ENCODE results near the gene CDH11. TPM values are rescaled to one million over a fixed set of nuclear protein-coding genes. Genes with fewer than 3 reads are reported as not detected.

The CDH11 gene
- total and polyA plus RNA-seq, 2 donors (not counting 1 experiment from before 2014, with no cell fraction given) = 220 to 335 TPM

DNA sequence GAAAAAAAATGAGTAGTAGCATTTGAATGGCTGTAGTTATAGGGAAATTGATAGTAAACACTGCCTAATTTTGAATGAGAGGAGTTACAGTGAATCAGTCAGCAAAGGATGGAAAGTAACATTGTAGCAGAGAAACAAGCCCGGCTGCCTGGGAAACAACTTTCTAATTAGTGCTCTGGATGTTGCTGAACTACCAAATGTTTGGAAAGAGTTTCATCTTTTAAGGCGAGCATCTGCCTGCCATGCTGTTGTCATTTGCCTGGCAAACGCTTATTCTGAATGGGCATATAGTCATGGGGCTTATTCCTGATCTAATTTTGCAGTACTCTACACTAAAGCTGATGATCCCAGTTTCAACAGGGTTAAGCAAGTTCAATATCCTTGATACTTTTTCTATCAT is 138.6 kb downstream of the CDH11 start:
- H3K9me3 ChIP-seq (ENCODE audit: control insufficient read depth, insufficient read depth, low read depth, low read length) = no peaks in the 10 kb centered on the region
- H3K4me2 ChIP-seq (ENCODE audit: extremely low read depth, insufficient read depth, low read length) = no peak overlapping the region
- H3K9ac ChIP-seq (ENCODE audit: insufficient read depth, low read length) = no peak overlapping the region
- no peaks in the 10 kb centered on the region for H4K20me1 ChIP-seq (ENCODE audit: control insufficient read depth, extremely low read depth, insufficient read depth, low read length)
- no peak overlapping the region for H3K4me3 ChIP-seq (replicated peaks in 1 of 4; ENCODE audit: control extremely low read depth in 1 of 4, insufficient read depth in 1 of 4, low read depth in 3 of 4, low read length in 4 of 4)
- TF ChIP-seq, protein P1, sequence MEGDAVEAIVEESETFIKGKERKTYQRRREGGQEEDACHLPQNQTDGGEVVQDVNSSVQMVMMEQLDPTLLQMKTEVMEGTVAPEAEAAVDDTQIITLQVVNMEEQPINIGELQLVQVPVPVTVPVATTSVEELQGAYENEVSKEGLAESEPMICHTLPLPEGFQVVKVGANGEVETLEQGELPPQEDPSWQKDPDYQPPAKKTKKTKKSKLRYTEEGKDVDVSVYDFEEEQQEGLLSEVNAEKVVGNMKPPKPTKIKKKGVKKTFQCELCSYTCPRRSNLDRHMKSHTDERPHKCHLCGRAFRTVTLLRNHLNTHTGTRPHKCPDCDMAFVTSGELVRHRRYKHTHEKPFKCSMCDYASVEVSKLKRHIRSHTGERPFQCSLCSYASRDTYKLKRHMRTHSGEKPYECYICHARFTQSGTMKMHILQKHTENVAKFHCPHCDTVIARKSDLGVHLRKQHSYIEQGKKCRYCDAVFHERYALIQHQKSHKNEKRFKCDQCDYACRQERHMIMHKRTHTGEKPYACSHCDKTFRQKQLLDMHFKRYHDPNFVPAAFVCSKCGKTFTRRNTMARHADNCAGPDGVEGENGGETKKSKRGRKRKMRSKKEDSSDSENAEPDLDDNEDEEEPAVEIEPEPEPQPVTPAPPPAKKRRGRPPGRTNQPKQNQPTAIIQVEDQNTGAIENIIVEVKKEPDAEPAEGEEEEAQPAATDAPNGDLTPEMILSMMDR (conservative IDR thresholded peaks at IDR 0.05 in 1 of 2, IDR thresholded peaks at IDR 0.05 in 1 of 2; ENCODE audit: low read depth in 1 of 2, low read length in 2 of 2) = no peak
- TF ChIP-seq EZH2 (IDR thresholded peaks at IDR 0.05; ENCODE audit: low read length, missing control alignments) = no peak
- H3K27me3 ChIP-seq (ENCODE audit: control insufficient read depth, insufficient read depth, low read length) = no peaks in the 10 kb centered on the region
- H3K4me1 ChIP-seq (ENCODE audit: control insufficient read depth, extremely low read depth, insufficient read depth, low read length) = no peaks in the 10 kb centered on the region
- H3K27ac ChIP-seq (ENCODE audit: insufficient read depth, low read length) = no peak overlapping the region
- H3K79me2 ChIP-seq (ENCODE audit: control insufficient read depth, insufficient read depth, low read length) = no peaks in the 10 kb centered on the region
- H2AFZ ChIP-seq (ENCODE audit: low read length) = no peak overlapping the region
- no peak for DNase-seq (ENCODE audit: low read depth in 2 of 2)
- no peaks in the 10 kb centered on the region for H3K36me3 ChIP-seq (ENCODE audit: control insufficient read depth, insufficient read depth, low read length)

GRCh38 chr16:64982581-64982980 is 139.3 kb downstream of the CDH11 start:
- TF ChIP-seq, protein P1 (conservative IDR thresholded peaks at IDR 0.05 in 1 of 2, IDR thresholded peaks at IDR 0.05 in 1 of 2; ENCODE audit: low read depth in 1 of 2, low read length in 2 of 2) = no peak
- TF ChIP-seq EZH2 (IDR thresholded peaks at IDR 0.05; ENCODE audit: low read length, missing control alignments) = no peak
- no peak overlapping the region for H3K9ac ChIP-seq (ENCODE audit: insufficient read depth, low read length)
- H3K79me2 ChIP-seq (ENCODE audit: control insufficient read depth, insufficient read depth, low read length) = no peaks in the 10 kb centered on the region
- no peak overlapping the region for H3K4me3 ChIP-seq (replicated peaks in 1 of 4; ENCODE audit: control extremely low read depth in 1 of 4, insufficient read depth in 1 of 4, low read depth in 3 of 4, low read length in 4 of 4)
- no peaks in the 10 kb centered on the region for H3K27me3 ChIP-seq (ENCODE audit: control insufficient read depth, insufficient read depth, low read length)
- peak; percentile 37 to 58 for DNase-seq (ENCODE audit: low read depth in 2 of 2)
- H4K20me1 ChIP-seq (ENCODE audit: control insufficient read depth, extremely low read depth, insufficient read depth, low read length) = no peaks in the 10 kb centered on the region
- no peak overlapping the region for H3K4me2 ChIP-seq (ENCODE audit: extremely low read depth, insufficient read depth, low read length)
- H2AFZ ChIP-seq (ENCODE audit: low read length) = no peak overlapping the region
- H3K9me3 ChIP-seq (ENCODE audit: control insufficient read depth, insufficient read depth, low read depth, low read length) = no peaks in the 10 kb centered on the region
- H3K4me1 ChIP-seq (ENCODE audit: control insufficient read depth, extremely low read depth, insufficient read depth, low read length) = no peaks in the 10 kb centered on the region
- no peak overlapping the region for H3K27ac ChIP-seq (ENCODE audit: insufficient read depth, low read length)
- H3K36me3 ChIP-seq (ENCODE audit: control insufficient read depth, insufficient read depth, low read length) = no peaks in the 10 kb centered on the region

DNA sequence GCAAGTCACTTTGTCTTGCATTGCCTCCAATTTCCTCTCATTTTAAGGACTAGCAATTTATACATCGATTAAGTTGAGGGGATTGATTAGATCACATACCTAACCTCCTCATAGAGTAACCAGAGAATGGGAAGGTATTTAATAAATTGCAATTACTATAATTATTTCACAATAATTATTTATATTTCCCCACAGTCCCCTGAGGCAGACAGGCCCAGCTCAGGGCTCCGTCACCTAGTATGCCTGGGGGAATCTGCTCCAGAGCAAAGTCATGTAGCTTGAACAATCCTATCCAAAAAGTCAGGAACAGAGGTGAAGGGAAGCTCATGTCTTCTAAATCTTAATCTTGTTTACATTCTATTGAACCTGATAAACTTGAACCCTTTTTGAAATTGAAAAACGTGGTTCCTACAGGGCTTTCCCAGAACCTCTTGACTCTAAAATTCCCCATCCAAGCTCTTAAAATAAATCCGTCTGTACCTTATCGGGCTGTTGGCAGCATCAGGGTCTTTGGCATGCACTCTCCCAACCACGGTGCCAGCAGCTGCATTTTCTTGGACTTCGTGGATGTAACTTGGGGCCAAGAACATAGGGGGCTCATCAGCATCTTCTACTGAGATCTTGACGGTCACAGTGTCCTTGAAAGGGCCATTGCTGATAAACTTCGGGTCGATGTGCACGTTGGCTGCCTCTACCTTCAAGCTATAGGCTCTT is 140.1 kb downstream of the CDH11 start:
- Histone ChIP-seq H3K4me2 (ENCODE audit: extremely low read depth, insufficient read depth, low read length) (no peak overlapping the region), H3K79me2 (ENCODE audit: control insufficient read depth, insufficient read depth, low read length) (no peaks in the 10 kb centered on the region), H4K20me1 (ENCODE audit: control insufficient read depth, extremely low read depth, insufficient read depth, low read length) (no peaks in the 10 kb centered on the region), H3K4me3 (replicated peaks in 1 of 4; ENCODE audit: control extremely low read depth in 1 of 4, insufficient read depth in 1 of 4, low read depth in 3 of 4, low read length in 4 of 4) (no peak overlapping the region), H3K27ac (ENCODE audit: insufficient read depth, low read length) (no peak overlapping the region), H3K27me3 (ENCODE audit: control insufficient read depth, insufficient read depth, low read length) (no peaks in the 10 kb centered on the region), H3K4me1 (ENCODE audit: control insufficient read depth, extremely low read depth, insufficient read depth, low read length) (no peaks in the 10 kb centered on the region), H3K9me3 (ENCODE audit: control insufficient read depth, insufficient read depth, low read depth, low read length) (no peaks in the 10 kb centered on the region), H2AFZ (ENCODE audit: low read length) (no peak overlapping the region), H3K36me3 (ENCODE audit: control insufficient read depth, insufficient read depth, low read length) (no peaks in the 10 kb centered on the region), H3K9ac (ENCODE audit: insufficient read depth, low read length) (no peak overlapping the region)
- TF ChIP-seq, protein P1 (conservative IDR thresholded peaks at IDR 0.05 in 1 of 2, IDR thresholded peaks at IDR 0.05 in 1 of 2; ENCODE audit: low read depth in 1 of 2, low read length in 2 of 2) = no peak
- TF ChIP-seq EZH2 (IDR thresholded peaks at IDR 0.05; ENCODE audit: low read length, missing control alignments) = no peak
- DNase-seq (ENCODE audit: low read depth in 2 of 2) = no peak
